Liver (tissue), 9 donors: ENCODE results near the gene TRAPPC2L. TPM values are rescaled to one million over a fixed set of nuclear protein-coding genes. Genes with fewer than 3 reads are reported as not detected.
"Not testable (repeated sequence)": the region's sequence is repeated elsewhere in the genome, so short reads cannot be mapped to it uniquely, and the experiment has no call there.

ENCODE experiments used
- DNase-seq: peaks from one replicate; pipeline ENCODE4 v3.0.0-alpha.2; 2017; ENCODE audit warnings: low spot score
- H3K27ac ChIP-seq, 2 donors: one replicate each; pipeline ENCODE4 v1.7.0; 2013; ENCODE audit warnings: inconsistent platforms in 2 of 2, low read length in 2 of 2, control low read depth in 1 of 2, low read depth in 1 of 2, mild to moderate bottlenecking in 1 of 2
- H3K27me3 ChIP-seq, 4 donors: one replicate each; pipeline versions ENCODE4 v1.6.1 to v1.7.0; 2013; ENCODE audit warnings: low read length in 3 of 4, inconsistent platforms in 1 of 4, mild to moderate bottlenecking in 1 of 4, moderate library complexity in 1 of 4; ENCODE audit not compliant: control insufficient read depth in 4 of 4, insufficient read depth in 4 of 4
- H3K36me3 ChIP-seq, 4 donors: one replicate each; pipeline versions ENCODE4 v1.6.1 to v1.7.0; 2013; ENCODE audit warnings: low read length in 3 of 4, mild to moderate bottlenecking in 3 of 4, low read depth in 1 of 4, moderate library complexity in 1 of 4; ENCODE audit not compliant: control insufficient read depth in 4 of 4, insufficient read depth in 3 of 4
- H3K4me1 ChIP-seq, 4 donors: one replicate each; pipeline versions ENCODE4 v1.6.1 to v1.7.0; 2013; ENCODE audit warnings: low read length in 3 of 4, mild to moderate bottlenecking in 3 of 4, moderate library complexity in 1 of 4; ENCODE audit not compliant: control insufficient read depth in 4 of 4, insufficient read depth in 4 of 4
- H3K4me3 ChIP-seq, 3 donors: one replicate each; pipeline versions ENCODE4 v1.6.1 to v1.7.0; 2013; ENCODE audit warnings: low read length in 3 of 3, control low read depth in 1 of 3, low read depth in 1 of 3, mild to moderate bottlenecking in 1 of 3
- H3K9ac ChIP-seq, 2 donors: one replicate each; pipeline ENCODE4 v1.7.0; 2013; ENCODE audit warnings: low read length in 2 of 2, mild to moderate bottlenecking in 2 of 2, moderate library complexity in 2 of 2, control low read depth in 1 of 2, low read depth in 1 of 2
- H3K9me3 ChIP-seq, 4 donors: one replicate each; pipeline versions ENCODE4 v1.6.1 to v1.7.0; 2013; ENCODE audit warnings: low read length in 3 of 4; ENCODE audit not compliant: control insufficient read depth in 4 of 4
- EGR1 ChIP-seq, 2 donors: IDR thresholded peaks; 2 replicates each; pipeline ENCODE4 v1.6.1; 2016 to 2018; ENCODE audit warnings: antibody characterized with exemption in 2 of 2, low read depth in 2 of 2
- FOXA1 ChIP-seq: IDR thresholded peaks from 2 replicates; pipeline ENCODE4 v1.6.1; 2016; ENCODE audit warnings: antibody characterized with exemption
- FOXA2 ChIP-seq: IDR thresholded peaks from 2 replicates; pipeline ENCODE4 v1.6.1; 2016; ENCODE audit warnings: antibody characterized with exemption
- GABPA ChIP-seq, 2 donors: IDR thresholded peaks in 1 of 2; conservative IDR thresholded peaks in 1 of 2; 2 replicates each; pipeline ENCODE4 v1.6.1; 2016; ENCODE audit warnings: antibody characterized with exemption in 2 of 2, mild to moderate bottlenecking in 1 of 2, moderate library complexity in 1 of 2
- HNF4A ChIP-seq, 2 donors: conservative IDR thresholded peaks; 2 replicates each; pipeline ENCODE4 v1.6.1; 2016; ENCODE audit warnings: antibody characterized with exemption in 2 of 2, mild to moderate bottlenecking in 2 of 2
- HNF4G ChIP-seq: IDR thresholded peaks from 2 replicates; pipeline ENCODE4 v1.6.1; 2016; ENCODE audit warnings: antibody characterized with exemption
- JUND ChIP-seq, 2 donors: IDR thresholded peaks; 2 replicates each; pipeline ENCODE4 v1.6.1; 2016; ENCODE audit warnings: antibody characterized with exemption in 2 of 2
- NR2F2 ChIP-seq: IDR thresholded peaks from 2 replicates; pipeline ENCODE4 v1.6.1; 2016; ENCODE audit warnings: antibody characterized with exemption
- RAD21 ChIP-seq, 2 donors: IDR thresholded peaks; 2 replicates each; pipeline ENCODE4 v1.6.1; 2016; ENCODE audit warnings: antibody characterized with exemption in 2 of 2, mild to moderate bottlenecking in 2 of 2
- RXRA ChIP-seq, 2 donors: IDR thresholded peaks; 2 replicates each; pipeline ENCODE4 v1.6.1; 2017 to 2018; ENCODE audit warnings: antibody characterized with exemption in 2 of 2, mild to moderate bottlenecking in 1 of 2
- SP1 ChIP-seq: IDR thresholded peaks from 2 replicates; pipeline ENCODE4 v1.6.1; 2018; ENCODE audit warnings: antibody characterized with exemption, mild to moderate bottlenecking
- TAF1 ChIP-seq: conservative IDR thresholded peaks from 2 replicates; pipeline ENCODE4 v1.6.1; 2016; ENCODE audit warnings: antibody characterized with exemption, mild to moderate bottlenecking
- YY1 ChIP-seq: IDR thresholded peaks from 2 replicates; pipeline ENCODE4 v1.6.1; 2016; ENCODE audit warnings: antibody characterized with exemption, mild to moderate bottlenecking
- WGBS: extraction: QIAGEN DNeasy Blood & Tissue Kit; methylation state at CpG from one replicate; pipeline ENCODE4 v1.1.7; 2013; 5-methylcytosine and 5-hydroxymethylcytosine counted together
- polyA plus RNA-seq, 2 donors: library from polyadenylated mRNA; stranded (reverse) in 1 of 2; unstranded in 1 of 2; fragments of 200-250 nt in 1 of 2; fragments of >200 nt in 1 of 2; fragmentation: Nextera tagmentation in 1 of 2; extraction: Ambion mirVana in 1 of 2; gene quantifications; one replicate each; pipeline versions ENCODE4 v1.2.1 to v1.2.3, GENCODE V29; 2013 to 2015
- total RNA-seq, 2 donors: library from RNA; depleted of rRNA; stranded (reverse); fragments of >200 nt; gene quantifications; one replicate each; pipeline ENCODE4 v1.2.3, GENCODE V29; 2014
- TF ChIP-seq, protein P1 (sequence below): fragments of 150-350 bp; IDR thresholded peaks from 2 replicates; pipeline ENCODE4 v1.5.1; 2017; ENCODE audit warnings: improper control_type of control experiment, low read depth, low read length; ENCODE audit not compliant: missing input control
- TF ChIP-seq, protein P2 (sequence below): IDR thresholded peaks from 2 replicates; pipeline ENCODE4 v1.6.1; 2016; ENCODE audit warnings: antibody characterized with exemption
- TF ChIP-seq, protein P3 (sequence below): IDR thresholded peaks from 2 replicates; pipeline ENCODE4 v1.6.1; 2016; ENCODE audit warnings: antibody characterized with exemption
- TF ChIP-seq, protein P4 (sequence below): IDR thresholded peaks from 2 replicates; pipeline ENCODE4 v1.6.1; 2016; ENCODE audit warnings: antibody characterized with exemption
- TF ChIP-seq, protein P5 (sequence below): IDR thresholded peaks from 2 replicates; pipeline ENCODE4 v1.6.1; 2016; ENCODE audit warnings: antibody characterized with exemption, mild to moderate bottlenecking
- donor health status: healthy.
- donor health status: healthy.
- donor health status: healthy.
- donor health status: healthy.
- donor health status: healthy.

The TRAPPC2L gene
- total and polyA plus RNA-seq, 4 donors: 16.3 to 59.4 (median 22.2) TPM

DNA sequence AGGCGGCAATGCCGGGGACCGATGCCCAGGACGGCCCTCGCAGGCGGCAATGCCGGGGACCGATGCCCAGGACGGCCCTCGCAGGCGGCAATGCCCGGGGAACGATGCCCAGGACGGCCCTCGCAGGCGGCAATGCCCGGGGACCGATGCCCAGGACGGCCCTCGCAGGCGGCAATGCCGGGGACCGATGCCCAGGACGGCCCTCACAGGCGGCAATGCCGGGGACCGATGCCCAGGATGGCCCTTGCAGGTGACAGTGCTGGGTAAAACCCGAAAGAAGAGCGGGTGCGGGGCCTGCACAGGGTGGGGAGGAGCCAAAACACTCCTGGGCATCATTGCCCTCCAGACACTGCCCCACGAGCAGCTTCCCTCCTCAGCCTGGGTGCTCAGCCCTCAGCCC, 33.3 kb upstream of the TRAPPC2L start:
- not testable (repeated sequence) for H3K27ac ChIP-seq, H3K27me3 ChIP-seq, H3K9me3 ChIP-seq, H3K9ac ChIP-seq, DNase-seq, H3K4me3 ChIP-seq, H3K4me1 ChIP-seq
- H3K36me3 ChIP-seq: peaks cover 0 to 25% (median 8%) of the 10 kb centered on the region in 4 donors
- WGBS: 98% methylated on average over 29 of the region's 31 CpGs

DNA sequence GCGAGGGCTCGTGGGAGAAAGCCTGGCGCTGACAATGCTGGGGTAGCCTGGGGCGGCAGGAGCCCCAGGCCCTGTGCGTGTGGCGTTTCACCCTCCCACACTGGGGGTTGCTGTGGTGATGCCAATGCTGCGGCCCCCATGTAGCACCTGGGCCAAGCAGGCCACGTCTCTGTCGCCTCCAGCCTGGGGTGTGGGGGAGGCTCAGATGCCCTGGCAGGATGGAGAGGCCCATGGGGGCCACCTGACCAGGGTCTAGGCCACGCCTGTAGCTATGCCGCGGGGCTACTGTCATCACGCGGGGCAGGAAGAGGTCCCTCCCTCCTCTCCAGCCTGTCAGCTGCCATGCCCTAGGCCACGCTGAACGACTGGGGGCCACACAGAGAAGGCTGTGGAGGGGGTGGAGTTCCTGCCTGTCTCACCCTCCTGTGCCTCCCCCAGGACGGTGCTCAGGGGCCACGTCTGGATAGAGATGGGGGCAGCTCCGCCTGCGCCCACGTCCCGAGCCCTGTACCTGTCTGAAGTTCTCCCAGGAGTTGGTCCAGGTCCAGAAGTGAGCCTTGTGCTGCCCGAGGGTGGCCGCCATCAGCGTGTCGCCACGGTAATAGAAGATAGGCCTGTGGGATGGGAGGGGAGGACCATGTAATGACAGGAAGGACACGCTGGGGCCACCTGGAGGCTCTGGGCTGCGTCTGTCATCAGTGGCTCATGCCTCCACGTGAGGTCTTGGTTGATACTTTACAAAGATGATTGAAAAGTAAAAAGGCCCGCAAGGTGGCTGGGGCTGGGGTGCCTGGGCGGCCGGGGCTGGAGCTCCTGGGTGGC, 32.5 kb upstream of the TRAPPC2L start:
- DNase-seq: no peak
- H3K4me1 ChIP-seq: no peaks in the 10 kb centered on the region
- no peaks in the 10 kb centered on the region for H3K27me3 ChIP-seq
- peaks cover 0 to 28% (median 8%) of the 10 kb centered on the region in 4 donors for H3K36me3 ChIP-seq
- H3K4me3 ChIP-seq: no peak overlapping the region
- TF ChIP-seq RAD21 (IDR thresholded peaks at IDR 0.05): no peak
- no peak for TF ChIP-seq SP1
- no peak for TF ChIP-seq HNF4G
- no peak for TF ChIP-seq FOXA2
- TF ChIP-seq FOXA1: no peak
- TF ChIP-seq RXRA (IDR thresholded peaks at IDR 0.05): no peak
- no peak for TF ChIP-seq NR2F2
- TF ChIP-seq EGR1 (IDR thresholded peaks at IDR 0.05; ENCODE audit: low read depth in 2 of 2): no peak
- no peak for TF ChIP-seq TAF1
- TF ChIP-seq, protein P1, sequence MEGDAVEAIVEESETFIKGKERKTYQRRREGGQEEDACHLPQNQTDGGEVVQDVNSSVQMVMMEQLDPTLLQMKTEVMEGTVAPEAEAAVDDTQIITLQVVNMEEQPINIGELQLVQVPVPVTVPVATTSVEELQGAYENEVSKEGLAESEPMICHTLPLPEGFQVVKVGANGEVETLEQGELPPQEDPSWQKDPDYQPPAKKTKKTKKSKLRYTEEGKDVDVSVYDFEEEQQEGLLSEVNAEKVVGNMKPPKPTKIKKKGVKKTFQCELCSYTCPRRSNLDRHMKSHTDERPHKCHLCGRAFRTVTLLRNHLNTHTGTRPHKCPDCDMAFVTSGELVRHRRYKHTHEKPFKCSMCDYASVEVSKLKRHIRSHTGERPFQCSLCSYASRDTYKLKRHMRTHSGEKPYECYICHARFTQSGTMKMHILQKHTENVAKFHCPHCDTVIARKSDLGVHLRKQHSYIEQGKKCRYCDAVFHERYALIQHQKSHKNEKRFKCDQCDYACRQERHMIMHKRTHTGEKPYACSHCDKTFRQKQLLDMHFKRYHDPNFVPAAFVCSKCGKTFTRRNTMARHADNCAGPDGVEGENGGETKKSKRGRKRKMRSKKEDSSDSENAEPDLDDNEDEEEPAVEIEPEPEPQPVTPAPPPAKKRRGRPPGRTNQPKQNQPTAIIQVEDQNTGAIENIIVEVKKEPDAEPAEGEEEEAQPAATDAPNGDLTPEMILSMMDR: no peak
- no peak for TF ChIP-seq JUND (IDR thresholded peaks at IDR 0.05)
- no peak for TF ChIP-seq GABPA (IDR thresholded peaks at IDR 0.05 in 1 of 2, conservative IDR thresholded peaks at IDR 0.05 in 1 of 2)
- no peak for TF ChIP-seq HNF4A (conservative IDR thresholded peaks at IDR 0.05)
- no peak for TF ChIP-seq YY1
- TF ChIP-seq, protein P2, sequence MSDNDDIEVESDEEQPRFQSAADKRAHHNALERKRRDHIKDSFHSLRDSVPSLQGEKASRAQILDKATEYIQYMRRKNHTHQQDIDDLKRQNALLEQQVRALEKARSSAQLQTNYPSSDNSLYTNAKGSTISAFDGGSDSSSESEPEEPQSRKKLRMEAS: no peak
- TF ChIP-seq, protein P3, sequence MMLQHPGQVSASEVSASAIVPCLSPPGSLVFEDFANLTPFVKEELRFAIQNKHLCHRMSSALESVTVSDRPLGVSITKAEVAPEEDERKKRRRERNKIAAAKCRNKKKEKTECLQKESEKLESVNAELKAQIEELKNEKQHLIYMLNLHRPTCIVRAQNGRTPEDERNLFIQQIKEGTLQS: no peak
- H3K9ac ChIP-seq: no peak overlapping the region
- no peak overlapping the region for H3K27ac ChIP-seq
- WGBS: 94% methylated on average over 33 of the region's 33 CpGs
- no peaks in the 10 kb centered on the region for H3K9me3 ChIP-seq

DNA sequence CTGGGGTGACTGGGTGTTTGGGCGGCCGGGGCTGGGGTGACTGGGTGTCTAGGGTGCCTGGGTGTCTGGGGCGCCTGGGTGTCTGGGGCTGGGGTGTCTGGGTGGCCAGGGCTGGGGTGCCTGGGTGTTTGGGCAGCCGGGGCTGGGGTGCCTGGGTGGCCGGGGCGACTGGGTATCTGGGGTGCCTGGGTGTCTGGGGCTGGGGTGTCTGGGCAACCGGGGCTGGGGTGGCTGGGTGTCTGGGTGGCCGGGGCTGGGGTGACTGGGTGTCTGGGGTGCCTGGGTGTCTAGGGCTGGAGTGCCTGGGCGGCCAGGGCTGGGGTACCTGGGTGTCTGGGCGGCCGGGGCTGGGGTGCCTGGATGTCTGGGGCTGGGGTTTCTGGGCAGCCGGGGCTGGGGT, 31.8 kb upstream of the TRAPPC2L start:
- H3K9ac ChIP-seq: no peak overlapping the region
- H3K9me3 ChIP-seq: no peaks in the 10 kb centered on the region
- no peak overlapping the region for H3K27ac ChIP-seq
- DNase-seq: no peak
- H3K27me3 ChIP-seq: no peaks in the 10 kb centered on the region
- no peaks in the 10 kb centered on the region for H3K4me1 ChIP-seq
- TF ChIP-seq FOXA1 (no peak), HNF4A (conservative IDR thresholded peaks at IDR 0.05) (no peak), JUND (IDR thresholded peaks at IDR 0.05) (no peak), GABPA (IDR thresholded peaks at IDR 0.05 in 1 of 2, conservative IDR thresholded peaks at IDR 0.05 in 1 of 2) (no peak), YY1 (no peak), RAD21 (IDR thresholded peaks at IDR 0.05) (no peak), FOXA2 (no peak), RXRA (IDR thresholded peaks at IDR 0.05) (no peak)
- TF ChIP-seq, protein P4, sequence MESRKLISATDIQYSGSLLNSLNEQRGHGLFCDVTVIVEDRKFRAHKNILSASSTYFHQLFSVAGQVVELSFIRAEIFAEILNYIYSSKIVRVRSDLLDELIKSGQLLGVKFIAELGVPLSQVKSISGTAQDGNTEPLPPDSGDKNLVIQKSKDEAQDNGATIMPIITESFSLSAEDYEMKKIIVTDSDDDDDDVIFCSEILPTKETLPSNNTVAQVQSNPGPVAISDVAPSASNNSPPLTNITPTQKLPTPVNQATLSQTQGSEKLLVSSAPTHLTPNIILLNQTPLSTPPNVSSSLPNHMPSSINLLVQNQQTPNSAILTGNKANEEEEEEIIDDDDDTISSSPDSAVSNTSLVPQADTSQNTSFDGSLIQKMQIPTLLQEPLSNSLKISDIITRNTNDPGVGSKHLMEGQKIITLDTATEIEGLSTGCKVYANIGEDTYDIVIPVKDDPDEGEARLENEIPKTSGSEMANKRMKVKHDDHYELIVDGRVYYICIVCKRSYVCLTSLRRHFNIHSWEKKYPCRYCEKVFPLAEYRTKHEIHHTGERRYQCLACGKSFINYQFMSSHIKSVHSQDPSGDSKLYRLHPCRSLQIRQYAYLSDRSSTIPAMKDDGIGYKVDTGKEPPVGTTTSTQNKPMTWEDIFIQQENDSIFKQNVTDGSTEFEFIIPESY: no peak
- TF ChIP-seq, protein P5, sequence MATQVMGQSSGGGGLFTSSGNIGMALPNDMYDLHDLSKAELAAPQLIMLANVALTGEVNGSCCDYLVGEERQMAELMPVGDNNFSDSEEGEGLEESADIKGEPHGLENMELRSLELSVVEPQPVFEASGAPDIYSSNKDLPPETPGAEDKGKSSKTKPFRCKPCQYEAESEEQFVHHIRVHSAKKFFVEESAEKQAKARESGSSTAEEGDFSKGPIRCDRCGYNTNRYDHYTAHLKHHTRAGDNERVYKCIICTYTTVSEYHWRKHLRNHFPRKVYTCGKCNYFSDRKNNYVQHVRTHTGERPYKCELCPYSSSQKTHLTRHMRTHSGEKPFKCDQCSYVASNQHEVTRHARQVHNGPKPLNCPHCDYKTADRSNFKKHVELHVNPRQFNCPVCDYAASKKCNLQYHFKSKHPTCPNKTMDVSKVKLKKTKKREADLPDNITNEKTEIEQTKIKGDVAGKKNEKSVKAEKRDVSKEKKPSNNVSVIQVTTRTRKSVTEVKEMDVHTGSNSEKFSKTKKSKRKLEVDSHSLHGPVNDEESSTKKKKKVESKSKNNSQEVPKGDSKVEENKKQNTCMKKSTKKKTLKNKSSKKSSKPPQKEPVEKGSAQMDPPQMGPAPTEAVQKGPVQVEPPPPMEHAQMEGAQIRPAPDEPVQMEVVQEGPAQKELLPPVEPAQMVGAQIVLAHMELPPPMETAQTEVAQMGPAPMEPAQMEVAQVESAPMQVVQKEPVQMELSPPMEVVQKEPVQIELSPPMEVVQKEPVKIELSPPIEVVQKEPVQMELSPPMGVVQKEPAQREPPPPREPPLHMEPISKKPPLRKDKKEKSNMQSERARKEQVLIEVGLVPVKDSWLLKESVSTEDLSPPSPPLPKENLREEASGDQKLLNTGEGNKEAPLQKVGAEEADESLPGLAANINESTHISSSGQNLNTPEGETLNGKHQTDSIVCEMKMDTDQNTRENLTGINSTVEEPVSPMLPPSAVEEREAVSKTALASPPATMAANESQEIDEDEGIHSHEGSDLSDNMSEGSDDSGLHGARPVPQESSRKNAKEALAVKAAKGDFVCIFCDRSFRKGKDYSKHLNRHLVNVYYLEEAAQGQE: no peak
- TF ChIP-seq, protein P2: no peak
- WGBS: 98% methylated on average over 12 of the region's 12 CpGs
- H3K36me3 ChIP-seq: peaks cover 0 to 28% (median 8%) of the 10 kb centered on the region in 4 donors
- H3K4me3 ChIP-seq: no peak overlapping the region
